ENCODE data around the gene FOXP4.

DNA sequence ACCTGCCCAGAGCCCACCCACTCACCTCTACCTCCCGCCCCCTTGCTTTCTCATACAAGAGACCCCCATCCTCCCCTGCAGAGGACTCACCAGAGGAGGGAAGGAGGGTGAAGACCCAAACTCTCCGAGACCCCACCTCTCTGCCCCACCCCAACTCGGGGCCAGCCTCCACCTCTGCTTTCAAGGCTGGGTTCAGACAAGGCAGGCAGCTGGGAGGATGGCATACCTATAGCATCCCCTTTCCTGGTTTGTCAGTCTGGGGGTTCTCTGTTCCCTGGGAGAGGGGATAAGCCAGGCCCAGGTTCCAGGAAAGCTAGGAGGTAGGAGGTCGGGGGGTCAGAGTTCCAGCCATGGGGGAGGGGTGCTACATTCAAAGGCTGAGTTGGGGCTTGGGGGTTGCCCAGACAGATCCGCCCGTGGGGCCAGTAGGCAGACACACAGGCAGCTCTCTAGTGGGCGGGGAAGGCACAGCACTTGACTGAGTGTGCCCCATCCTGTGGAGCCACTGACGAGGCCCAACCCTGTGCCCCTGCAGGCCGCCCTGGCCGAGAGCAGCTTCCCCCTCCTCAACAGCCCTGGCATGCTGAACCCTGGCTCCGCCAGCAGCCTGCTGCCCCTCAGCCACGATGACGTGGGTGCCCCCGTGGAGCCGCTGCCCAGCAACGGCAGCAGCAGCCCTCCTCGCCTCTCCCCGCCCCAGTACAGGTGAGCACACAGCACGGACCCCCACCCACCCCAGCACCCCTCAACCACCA, 51.2 kb downstream of the FOXP4 start:
- TF ChIP-seq, protein P1, sequence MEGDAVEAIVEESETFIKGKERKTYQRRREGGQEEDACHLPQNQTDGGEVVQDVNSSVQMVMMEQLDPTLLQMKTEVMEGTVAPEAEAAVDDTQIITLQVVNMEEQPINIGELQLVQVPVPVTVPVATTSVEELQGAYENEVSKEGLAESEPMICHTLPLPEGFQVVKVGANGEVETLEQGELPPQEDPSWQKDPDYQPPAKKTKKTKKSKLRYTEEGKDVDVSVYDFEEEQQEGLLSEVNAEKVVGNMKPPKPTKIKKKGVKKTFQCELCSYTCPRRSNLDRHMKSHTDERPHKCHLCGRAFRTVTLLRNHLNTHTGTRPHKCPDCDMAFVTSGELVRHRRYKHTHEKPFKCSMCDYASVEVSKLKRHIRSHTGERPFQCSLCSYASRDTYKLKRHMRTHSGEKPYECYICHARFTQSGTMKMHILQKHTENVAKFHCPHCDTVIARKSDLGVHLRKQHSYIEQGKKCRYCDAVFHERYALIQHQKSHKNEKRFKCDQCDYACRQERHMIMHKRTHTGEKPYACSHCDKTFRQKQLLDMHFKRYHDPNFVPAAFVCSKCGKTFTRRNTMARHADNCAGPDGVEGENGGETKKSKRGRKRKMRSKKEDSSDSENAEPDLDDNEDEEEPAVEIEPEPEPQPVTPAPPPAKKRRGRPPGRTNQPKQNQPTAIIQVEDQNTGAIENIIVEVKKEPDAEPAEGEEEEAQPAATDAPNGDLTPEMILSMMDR (IDR thresholded peaks at IDR 0.05) = no peak
- TF ChIP-seq POLR2A (IDR thresholded peaks at IDR 0.05) = no peak

All from body of pancreas (tissue), 4 donors.